GM15510 (cell line): Measurements from ENCODE around the gene IQCF6.

Experiments
- POLR2A ChIP-seq: IDR thresholded peaks from 3 replicates; pipeline ENCODE4 v1.6.1; 2011; ENCODE audit warnings: borderline replicate concordance; ENCODE audit not compliant: insufficient read length; ENCODE audit errors: extremely low read depth

Gene IQCF6

DNA sequence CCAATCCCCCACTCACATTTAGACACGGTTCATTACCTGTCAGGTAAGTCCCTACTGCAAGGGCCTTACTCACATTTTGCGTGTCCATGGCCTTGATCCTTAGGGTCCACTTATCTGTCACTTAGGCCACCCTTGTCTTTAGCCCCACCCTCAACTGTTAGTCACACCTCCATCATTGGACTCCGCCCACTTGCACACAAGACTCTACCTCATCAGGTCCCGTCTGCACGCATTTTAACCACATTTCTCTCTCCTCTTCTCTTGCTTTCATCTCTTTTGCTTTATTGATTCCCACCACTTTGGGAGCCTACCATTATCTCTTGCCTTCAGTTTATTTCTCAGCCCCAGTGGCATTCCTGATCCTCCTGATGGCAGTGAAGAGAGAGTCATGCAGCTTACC lies at the start of gene IQCF6:
Gene IQCF6 (minus strand): TSS at position 101 of the 400 bp plus-strand sequence. CDS start 13 bp downstream, at position 88.
- no peak for TF ChIP-seq POLR2A

DNA sequence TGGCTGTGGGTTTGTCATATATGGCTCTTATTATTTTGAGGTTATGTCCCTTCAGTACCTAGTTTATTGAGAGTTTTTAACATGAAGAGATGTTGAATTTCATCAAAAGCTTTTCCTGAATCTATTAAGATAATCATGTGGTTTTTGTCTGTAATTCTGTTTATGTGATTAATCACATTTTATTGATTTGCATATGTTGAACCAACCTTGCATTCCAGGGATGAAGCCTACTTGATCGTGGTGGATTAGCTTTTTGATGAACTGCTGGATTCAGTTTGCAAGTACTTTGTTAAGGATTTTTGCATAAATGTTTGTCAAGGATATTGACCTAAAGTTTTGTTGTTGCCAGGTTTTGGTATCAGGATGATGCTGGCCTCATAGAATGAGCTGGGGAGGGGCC lies 49.3 kb upstream of the IQCF6 start:
- no peak for TF ChIP-seq POLR2A

DNA sequence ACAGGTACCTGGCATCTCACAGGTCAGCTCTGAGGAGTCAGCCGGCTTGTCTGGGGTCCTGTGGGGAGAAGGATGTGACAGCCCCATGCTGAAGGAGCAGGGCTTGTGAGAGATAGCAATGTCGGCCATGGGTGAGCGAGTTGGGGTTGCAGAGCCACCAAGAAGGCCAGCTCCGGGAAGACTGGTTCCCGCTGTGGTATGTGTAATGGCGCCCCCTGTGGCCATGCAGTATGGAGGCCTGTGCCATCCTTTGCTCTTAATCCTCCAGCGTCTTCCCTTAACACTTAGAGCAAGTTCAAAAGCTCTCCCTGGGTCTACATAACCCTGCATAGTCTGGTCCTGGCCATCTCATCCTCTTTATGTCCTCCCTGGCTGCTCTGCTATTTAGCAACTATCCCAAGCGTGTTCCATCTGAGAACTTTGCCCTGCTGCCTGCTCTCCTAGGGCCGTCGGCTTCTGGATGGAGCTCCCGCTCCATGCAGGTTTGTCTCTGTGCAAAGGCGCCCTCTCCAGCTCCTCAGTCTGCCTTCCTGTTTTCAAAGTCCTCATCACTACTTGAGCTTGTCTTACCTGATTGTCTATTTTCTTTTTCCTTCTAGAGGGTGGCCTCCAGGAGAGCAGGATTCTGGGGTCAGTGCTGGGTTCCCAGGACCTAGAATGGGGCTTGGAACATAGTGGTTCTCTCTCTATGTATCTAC lies 40.8 kb upstream of the IQCF6 start:
- TF ChIP-seq POLR2A = no peak

DNA sequence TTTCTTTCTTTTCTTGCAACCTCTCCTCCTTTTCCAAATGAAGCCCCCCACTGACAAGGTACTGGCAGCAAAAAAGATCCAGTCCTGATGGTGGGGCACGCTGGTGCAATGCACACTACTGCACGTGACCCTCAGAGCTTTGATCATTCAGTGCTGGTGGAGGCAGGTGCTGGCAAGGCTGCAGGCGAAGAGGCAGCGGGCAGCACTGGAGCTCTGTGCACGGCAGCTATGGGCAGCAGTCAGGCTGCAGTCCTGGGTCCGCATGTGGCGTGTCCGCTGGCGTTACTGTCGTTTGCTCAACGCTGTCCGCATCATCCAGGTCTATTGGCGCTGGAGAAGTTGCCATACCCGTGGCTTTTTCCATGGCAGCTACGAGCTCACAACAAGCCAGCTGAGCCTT lies 40.1 kb upstream of the IQCF6 start:
- no peak for TF ChIP-seq POLR2A

DNA sequence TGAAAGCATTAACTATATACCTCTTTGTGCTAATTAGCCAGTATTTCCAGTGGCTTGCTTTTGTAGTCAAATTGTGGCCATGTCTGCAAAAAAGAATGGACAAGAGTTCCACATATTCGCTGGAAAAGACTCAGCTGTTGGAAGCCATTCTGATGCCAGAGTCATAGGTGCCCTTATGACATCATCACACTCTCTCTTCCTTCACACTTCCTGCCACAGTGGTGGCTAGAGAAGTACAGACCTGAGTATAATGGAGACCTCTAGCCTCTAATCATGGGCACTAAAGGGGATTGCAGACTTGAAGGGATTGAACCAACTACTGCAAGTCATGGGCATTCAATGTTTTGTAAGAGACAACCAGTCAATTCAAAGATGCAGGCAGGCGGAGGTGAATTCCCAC lies 38.3 kb upstream of the IQCF6 start:
- TF ChIP-seq POLR2A = no peak

DNA sequence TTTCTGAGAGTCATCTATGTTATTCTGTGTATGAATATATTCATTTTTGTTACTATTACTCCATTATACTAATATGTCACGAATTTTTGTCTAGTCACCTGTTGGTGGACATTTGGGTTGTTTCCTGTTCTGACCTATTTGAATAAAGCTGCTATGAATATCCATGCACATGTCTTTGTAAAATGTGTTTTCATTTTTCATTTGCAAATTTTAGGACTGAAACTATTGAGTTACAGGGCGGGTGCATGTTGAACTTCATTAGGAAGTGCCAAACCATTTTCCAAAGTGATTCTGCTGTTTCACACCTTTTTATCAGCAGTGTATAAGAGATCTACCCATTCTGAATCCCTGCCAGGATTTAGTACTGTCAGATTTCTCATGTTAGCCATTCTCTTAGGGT lies 37.7 kb upstream of the IQCF6 start:
- TF ChIP-seq POLR2A = no peak

DNA sequence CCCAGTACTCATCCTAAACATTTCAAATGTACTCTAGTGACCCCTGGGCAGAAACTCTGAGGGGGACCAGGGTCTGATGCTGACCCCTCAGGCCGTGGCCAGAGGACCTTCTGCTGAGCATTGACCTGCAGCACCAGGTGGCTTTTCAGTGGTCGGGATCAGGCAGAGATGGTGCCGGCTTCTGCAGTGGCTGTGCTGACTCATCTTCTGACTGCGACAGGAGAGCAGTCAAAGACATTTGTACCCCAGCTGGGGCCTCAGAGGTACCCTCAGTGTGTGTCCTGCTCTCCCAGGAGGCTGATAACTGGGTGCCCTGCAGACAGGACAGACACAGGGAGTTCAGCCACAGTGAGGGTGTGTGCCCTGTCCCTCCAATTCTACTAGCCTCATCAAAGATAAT lies 36.6 kb upstream of the IQCF6 start:
- no peak for TF ChIP-seq POLR2A

DNA sequence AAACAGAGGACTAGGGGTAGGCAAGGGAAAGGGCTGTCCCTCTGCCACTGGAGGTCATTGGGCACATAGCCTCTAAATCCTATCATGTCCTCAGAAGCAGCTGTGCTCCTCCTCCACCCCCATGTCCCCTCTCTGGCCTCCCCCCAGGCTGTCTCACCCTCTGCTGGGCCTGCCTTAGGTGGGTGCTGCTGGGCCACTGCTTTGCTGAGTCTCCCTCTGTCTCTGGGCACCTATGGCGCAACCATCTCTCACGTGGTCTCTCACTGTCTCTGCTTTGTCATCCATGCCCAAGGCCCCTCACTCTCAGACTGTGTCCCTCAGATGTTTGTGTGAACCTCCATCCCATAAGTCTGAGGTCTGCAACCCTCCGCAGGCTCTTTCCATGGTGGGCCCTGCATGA lies 35.0 kb upstream of the IQCF6 start:
- no peak for TF ChIP-seq POLR2A

DNA sequence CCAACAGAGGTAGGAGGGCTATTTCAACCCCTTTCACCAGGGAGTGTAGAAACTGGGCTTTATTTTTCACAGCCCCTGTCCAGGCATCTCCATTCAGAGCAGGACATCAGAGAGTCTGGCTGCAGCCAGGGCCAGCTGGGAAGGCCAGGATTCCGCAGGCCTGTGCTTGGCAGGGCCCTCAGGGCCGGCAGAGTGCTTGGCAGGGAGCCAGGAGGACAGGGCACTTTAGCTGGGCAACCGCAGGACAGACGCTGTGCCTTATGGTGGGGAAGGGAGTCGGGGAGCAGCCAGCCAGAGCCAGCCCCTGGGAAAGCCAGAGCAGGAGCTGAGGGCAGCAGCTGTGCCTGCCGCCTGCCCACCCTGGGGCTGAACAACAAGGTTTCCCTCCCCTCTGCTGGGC lies 34.5 kb upstream of the IQCF6 start:
- TF ChIP-seq POLR2A = no peak

DNA sequence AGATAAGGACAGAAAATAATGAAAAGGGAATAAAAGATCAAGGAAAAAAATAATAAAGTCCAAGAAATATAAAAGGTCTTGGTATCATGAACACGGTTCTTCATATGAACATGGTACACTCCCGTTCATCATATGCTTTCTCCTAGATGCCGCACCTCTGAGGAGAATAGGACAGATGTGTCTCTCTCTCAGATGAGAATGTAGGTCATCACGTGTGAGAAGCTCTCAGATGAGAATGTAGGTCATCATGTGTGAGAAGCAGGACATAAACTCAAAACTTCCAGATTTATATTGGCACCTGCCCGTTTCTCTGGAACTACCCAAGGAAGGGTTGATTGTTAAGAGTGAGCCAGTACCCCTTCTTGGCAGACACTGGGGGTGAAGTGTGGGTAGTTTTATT lies 29.9 kb upstream of the IQCF6 start:
- no peak for TF ChIP-seq POLR2A

DNA sequence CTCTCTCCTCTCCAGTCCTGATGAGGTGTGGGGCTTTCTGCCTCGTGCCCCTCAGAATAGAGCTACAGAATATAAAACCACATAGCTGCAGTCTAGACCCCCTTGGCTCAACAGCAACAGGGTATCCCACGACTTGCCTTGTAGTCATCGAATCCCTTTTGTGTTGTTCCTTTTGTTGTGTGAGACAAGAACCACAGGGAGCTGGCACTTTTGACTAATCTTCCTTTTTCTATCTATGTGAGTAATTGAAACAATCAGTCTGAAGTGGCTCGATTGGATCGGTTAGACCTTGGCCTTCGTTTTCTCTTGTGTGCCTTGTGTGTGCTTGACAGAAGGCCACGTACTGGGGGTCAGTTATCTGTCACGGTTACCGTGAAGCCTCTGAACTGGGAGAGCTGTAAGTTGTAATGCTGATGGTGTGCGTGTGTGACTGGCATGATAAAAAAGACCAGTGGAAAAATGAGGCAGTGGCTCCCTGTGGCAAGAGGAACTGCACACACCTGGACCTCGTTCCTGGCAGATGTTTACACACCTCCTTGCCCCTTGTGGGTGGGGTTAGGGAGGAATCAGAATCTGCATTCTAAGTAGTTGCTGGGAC lies 23.2 kb upstream of the IQCF6 start:
- TF ChIP-seq POLR2A = no peak

DNA sequence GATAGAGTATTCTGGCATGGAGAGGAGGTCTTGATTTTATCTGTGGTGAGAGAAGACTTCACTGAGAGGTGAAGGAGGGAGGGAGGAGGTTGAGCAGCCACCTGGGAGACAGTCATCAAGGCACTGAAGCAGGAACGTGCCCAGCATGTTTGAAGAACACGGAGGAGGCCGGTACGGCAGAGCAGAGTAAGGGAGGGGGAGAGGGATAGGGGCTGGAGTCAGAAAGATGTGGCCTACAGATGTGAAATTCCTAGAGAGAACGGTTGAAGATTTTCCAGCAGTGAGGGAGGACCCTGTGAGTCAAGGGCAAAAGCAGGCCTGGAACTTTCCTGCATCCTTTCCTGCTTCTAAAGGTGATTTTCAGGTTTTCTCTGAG lies 21.7 kb upstream of the IQCF6 start:
- no peak for TF ChIP-seq POLR2A

DNA sequence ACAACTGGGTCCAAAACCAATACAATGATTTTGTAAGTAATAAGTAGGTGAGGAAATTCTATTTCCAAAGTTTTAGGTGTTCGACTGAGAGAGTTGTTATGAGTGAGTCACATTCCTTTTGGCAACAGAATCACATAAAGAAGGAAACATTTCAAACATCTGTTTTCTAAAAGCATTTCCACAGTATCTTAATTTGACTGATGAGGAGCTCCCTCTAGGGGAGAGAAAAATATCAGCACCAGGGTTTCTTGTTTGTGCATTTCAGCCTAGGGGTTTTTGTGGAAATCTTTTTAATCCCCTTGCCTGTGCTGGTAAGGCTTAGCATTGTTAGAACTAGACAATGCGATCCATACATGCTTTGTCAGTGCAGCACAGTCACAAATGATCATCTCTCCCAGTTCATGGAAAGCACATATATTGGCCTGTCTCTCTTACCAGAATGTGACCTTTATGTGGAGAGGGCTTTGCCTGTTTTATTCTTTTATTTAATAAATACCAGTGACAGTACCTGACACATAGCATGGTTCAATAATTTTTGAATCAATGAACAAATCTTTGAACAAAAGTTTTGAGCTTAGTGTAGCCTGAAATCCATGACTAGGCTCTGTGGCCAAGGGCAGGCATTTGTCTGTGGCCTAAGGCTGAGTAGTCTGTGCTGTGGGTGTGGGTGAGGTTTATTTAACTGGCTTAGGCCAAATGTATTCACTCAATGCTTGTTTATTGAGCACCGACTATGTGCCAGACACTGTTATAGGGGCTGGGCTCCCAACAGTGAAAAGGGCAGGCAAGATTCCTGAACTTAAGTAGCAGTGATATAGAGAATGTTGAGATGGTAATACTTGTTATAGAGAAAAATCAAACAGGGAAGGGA lies 21.1 kb upstream of the IQCF6 start:
- TF ChIP-seq POLR2A = no peak

DNA sequence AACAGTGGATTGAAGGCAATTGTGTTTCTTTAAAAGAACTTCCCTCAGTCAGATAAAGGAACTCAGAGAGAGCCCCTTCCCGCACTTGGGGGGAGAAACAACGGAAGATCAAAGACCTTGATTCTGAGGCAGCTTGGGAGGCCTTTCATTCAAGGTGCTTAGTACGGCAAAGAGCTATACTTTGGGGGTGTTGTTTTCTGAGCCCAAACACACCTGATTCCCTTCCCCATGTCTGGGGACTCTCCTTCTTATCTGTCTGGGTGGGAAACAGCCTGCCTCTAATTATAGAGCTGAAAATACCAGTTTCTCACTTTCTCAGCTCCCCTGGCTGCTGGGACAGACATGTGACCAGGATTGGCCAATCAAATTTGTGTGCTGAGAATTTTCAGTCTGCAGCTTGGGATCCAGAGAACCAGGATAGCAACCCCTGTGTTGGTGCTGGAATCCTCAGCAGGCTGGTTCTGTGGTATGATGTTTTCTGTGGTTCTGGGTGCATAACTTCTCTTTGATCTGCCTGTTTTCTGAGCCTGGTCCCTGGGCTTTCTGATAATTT lies 19.4 kb upstream of the IQCF6 start:
- TF ChIP-seq POLR2A = no peak

DNA sequence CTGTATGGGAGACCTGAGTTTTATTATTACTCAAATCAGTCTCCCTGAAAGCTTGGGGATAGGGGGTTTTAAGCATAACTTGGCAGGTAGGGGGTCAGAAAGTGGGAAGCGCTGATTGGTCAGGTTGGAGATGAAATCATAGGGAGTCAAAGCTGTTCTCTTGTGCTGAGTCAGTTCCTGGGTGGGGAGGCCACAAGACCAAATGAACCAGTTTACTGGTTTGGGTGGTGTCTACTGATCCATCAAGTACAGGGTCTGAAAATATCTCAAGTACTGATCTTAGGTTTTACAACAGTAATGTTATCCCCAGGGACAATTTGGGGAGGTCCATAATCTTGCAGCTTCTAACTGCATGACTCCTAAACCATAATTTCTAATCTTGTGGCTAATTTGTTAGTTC lies 17.8 kb upstream of the IQCF6 start:
- TF ChIP-seq POLR2A = no peak
